Measurements from ENCODE around the gene DMPK.

DNA sequence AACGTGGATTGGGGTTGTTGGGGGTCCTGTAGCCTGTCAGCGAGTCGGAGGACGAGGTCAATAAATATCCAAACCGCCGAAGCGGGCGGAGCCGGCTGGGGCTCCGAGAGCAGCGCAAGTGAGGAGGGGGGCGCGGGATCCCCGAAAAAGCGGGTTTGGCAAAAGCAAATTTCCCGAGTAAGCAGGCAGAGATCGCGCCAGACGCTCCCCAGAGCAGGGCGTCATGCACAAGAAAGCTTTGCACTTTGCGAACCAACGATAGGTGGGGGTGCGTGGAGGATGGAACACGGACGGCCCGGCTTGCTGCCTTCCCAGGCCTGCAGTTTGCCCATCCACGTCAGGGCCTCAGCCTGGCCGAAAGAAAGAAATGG is 12.5 kb downstream of the DMPK start:
- no peak for TF ChIP-seq POLR2A (IDR thresholded peaks at IDR 0.05; ENCODE audit: low read depth, low read length)
- TF ChIP-seq POLR2AphosphoS5 (IDR thresholded peaks at IDR 0.05; ENCODE audit: low read depth, low read length), result no peak
